ENCODE data around the gene HGS.

Gene HGS

GRCh38 chr17:81647640-81648012, 36.2 kb upstream of the HGS start:
- Histone ChIP-seq H2AFZ (ENCODE audit: low read depth, low read length) (no peak overlapping the region), H3K4me1 (ENCODE audit: insufficient read depth, low read length) (no peaks in the 10 kb centered on the region), H3K27me3 (ENCODE audit: insufficient read depth, low read length) (peaks cover 18% of the 10 kb centered on the region), H3K9me3 (ENCODE audit: low read length) (peaks cover 7% of the 10 kb centered on the region), H3K4me3 (ENCODE audit: low read length) (no peak overlapping the region), H3K36me3 (ENCODE audit: insufficient read depth, low read length) (no peaks in the 10 kb centered on the region)

DNA sequence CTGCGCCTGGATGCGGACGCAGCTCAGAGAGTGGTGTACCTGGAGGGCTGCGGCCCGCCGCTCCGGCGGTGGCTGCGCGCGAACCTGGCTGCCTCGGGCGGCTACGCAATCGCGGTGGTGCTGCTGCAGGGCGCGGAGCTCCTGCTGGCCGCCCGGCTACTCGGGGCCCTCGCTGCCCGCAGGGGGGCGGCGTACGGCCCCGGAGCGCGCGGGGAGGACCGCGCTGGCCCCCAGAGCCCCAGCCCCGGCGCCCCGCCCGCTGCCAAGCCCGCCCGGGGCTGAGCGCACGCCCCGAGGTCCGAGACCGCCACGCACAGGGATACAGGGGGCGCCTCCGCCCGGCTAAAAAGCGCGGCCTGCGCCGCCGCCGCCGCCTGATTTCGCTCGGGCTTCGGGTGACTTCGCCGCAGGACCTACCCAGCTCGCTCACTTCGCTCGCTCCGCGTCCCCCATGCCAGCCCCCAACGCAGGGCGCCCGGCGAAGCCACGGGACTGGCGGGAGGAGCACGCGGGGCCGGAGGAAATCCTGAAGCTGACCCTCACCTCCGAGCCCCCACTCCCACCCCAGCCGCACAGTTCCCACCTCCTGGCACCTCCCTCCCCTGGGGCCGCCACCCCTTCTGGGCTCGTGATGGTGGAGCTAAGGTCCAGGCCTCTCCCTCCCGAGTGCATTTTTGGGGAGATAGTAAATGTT, 35.7 kb upstream of the HGS start:
- Histone ChIP-seq H3K27me3 (ENCODE audit: insufficient read depth, low read length) (peaks cover 18% of the 10 kb centered on the region), H2AFZ (ENCODE audit: low read depth, low read length) (no peak overlapping the region), H3K9me3 (ENCODE audit: low read length) (peaks cover 7% of the 10 kb centered on the region), H3K4me1 (ENCODE audit: insufficient read depth, low read length) (no peaks in the 10 kb centered on the region), H3K36me3 (ENCODE audit: insufficient read depth, low read length) (no peaks in the 10 kb centered on the region), H3K4me3 (ENCODE audit: low read length) (no peak overlapping the region)

- H3K36me3 ChIP-seq (ENCODE audit: insufficient read depth, low read length) = no peaks in the 10 kb centered on the region
- H3K9me3 ChIP-seq (ENCODE audit: low read length) = peaks cover 7% of the 10 kb centered on the region
- no peak overlapping the region for H3K4me3 ChIP-seq (ENCODE audit: low read length)
- H3K27me3 ChIP-seq (ENCODE audit: insufficient read depth, low read length) = peaks cover 18% of the 10 kb centered on the region
- H2AFZ ChIP-seq (ENCODE audit: low read depth, low read length) = no peak overlapping the region
- no peaks in the 10 kb centered on the region for H3K4me1 ChIP-seq (ENCODE audit: insufficient read depth, low read length)
Observed at GRCh38 chr17:81648707-81649085, 35.1 kb upstream of the HGS start.

GRCh38 chr17:81650951-81651350, 32.9 kb upstream of the HGS start:
- Histone ChIP-seq H3K27me3 (ENCODE audit: insufficient read depth, low read length) (peaks cover 18% of the 10 kb centered on the region), H2AFZ (ENCODE audit: low read depth, low read length) (no peak overlapping the region), H3K9me3 (ENCODE audit: low read length) (peaks cover 7% of the 10 kb centered on the region), H3K4me1 (ENCODE audit: insufficient read depth, low read length) (no peaks in the 10 kb centered on the region), H3K4me3 (ENCODE audit: low read length) (no peak overlapping the region), H3K36me3 (ENCODE audit: insufficient read depth, low read length) (no peaks in the 10 kb centered on the region)

- Histone ChIP-seq H3K4me1 (ENCODE audit: insufficient read depth, low read length) (no peaks in the 10 kb centered on the region), H3K4me3 (ENCODE audit: low read length) (no peak overlapping the region)
Observed at GRCh38 chr17:81651692-81652091, 32.1 kb upstream of the HGS start.

DNA sequence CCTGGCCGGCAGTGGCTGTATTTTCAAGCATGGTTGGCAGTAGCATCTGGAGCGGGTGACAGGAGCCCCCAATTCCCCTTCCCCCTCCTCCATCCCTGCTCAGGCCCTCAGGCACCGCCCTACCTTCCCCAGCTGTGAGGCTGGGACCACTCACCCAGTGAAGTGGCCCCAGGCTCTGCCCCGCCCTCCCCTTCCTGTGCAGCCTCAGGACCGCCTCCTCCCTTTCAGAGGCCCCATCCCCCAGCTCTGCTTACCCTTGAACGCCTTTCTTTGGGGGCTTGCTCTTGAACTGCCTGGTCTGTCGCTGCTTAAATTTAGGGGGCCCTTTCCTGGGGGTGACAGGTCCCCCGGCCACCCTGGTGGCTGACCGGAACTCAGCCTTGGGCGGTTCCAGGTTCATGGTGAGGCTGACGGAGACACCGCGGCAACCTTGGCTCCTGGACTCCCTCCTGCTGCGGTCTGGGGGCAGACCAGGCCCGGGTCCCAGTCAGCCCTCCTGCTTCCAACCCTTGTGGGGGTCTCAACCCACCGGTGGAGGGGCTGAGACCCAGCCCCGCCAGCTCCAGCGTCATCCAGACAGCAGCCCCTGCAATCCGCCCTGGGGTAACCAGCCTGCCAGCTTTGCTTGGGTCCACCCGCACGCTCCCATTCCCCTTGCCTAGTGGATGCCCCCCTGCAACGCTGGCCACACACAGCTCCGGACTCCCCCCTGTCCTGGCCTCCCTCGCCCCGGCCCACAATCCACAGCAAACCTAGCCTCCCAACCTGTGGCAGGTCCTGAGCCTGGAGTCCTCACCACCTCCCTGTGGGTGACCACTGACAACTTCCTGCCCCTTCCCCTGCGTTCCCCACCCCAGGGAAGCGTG, 30.7 kb upstream of the HGS start:
- peaks cover 3% of the 10 kb centered on the region for H3K9me3 ChIP-seq (ENCODE audit: low read length)
- H3K4me1 ChIP-seq (ENCODE audit: insufficient read depth, low read length) = no peaks in the 10 kb centered on the region
- H3K27me3 ChIP-seq (ENCODE audit: insufficient read depth, low read length) = peaks cover 6% of the 10 kb centered on the region

More at GRCh38 chr17:81651692-81652091, 32.1 kb upstream of the HGS start:
- peaks cover 17% of the 10 kb centered on the region for H3K27me3 ChIP-seq (ENCODE audit: insufficient read depth, low read length)
- H3K36me3 ChIP-seq (ENCODE audit: insufficient read depth, low read length) = no peaks in the 10 kb centered on the region
- H2AFZ ChIP-seq (ENCODE audit: low read depth, low read length) = no peak overlapping the region
- H3K9me3 ChIP-seq (ENCODE audit: low read length) = peaks cover 7% of the 10 kb centered on the region

GRCh38 chr17:81655378-81656117, 28.3 kb upstream of the HGS start:
- no peaks in the 10 kb centered on the region for H3K4me1 ChIP-seq (ENCODE audit: insufficient read depth, low read length)
- H3K27me3 ChIP-seq (ENCODE audit: insufficient read depth, low read length) = no peaks in the 10 kb centered on the region
- H3K4me3 ChIP-seq (ENCODE audit: low read length) = no peak overlapping the region
- H2AFZ ChIP-seq (ENCODE audit: low read depth, low read length) = no peak overlapping the region
- H3K36me3 ChIP-seq (ENCODE audit: insufficient read depth, low read length) = no peaks in the 10 kb centered on the region
- no peaks in the 10 kb centered on the region for H3K9me3 ChIP-seq (ENCODE audit: low read length)

More for the DNA sequence above, 30.7 kb upstream of the HGS start:
- no peaks in the 10 kb centered on the region for H3K36me3 ChIP-seq (ENCODE audit: insufficient read depth, low read length)
- no peak overlapping the region for H2AFZ ChIP-seq (ENCODE audit: low read depth, low read length)
- no peak overlapping the region for H3K4me3 ChIP-seq (ENCODE audit: low read length)

GRCh38 chr17:81656118-81656743, 27.6 kb upstream of the HGS start, which contains the start of gene PDE6G:
Gene PDE6G, minus strand, starts transcription at chr17:81656542. Its CDS starts 3,237 bp downstream, at chr17:81653305.
- no peak within 1 kb of the TSS for H2AFZ ChIP-seq (ENCODE audit: low read depth, low read length)
- no peaks in the 10 kb centered on the region for H3K4me1 ChIP-seq (ENCODE audit: insufficient read depth, low read length)
- H3K27me3 ChIP-seq (ENCODE audit: insufficient read depth, low read length) = no peaks in the 10 kb centered on the region
- no peak within 1 kb of the TSS for H3K4me3 ChIP-seq (ENCODE audit: low read length)
- H3K36me3 ChIP-seq (ENCODE audit: insufficient read depth, low read length) = no peaks in the 10 kb centered on the region
- no peaks in the 10 kb centered on the region for H3K9me3 ChIP-seq (ENCODE audit: low read length)

DNA sequence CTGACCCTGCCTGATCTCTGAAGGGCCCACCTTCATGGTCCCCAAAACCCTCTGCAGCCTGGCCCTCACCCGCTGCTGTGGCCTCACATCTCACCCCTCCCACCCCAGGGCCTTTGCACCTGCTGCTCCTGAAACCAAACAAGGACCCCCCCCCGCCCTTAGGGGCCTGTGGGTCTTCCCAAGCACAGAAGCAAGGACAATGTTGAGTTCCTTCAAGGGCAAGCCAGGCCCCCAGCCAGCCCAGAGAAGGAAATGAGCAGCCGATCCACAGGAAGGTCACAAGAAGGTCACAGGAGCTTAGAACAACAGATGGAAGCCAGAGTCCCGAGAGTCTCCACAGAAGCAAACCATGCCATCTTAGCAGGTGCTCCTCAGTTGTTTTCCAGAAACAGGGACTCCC, 27.0 kb upstream of the HGS start:
- Histone ChIP-seq H3K4me3 (ENCODE audit: low read length) (no peak overlapping the region), H2AFZ (ENCODE audit: low read depth, low read length) (no peak overlapping the region), H3K9me3 (ENCODE audit: low read length) (no peaks in the 10 kb centered on the region), H3K36me3 (ENCODE audit: insufficient read depth, low read length) (no peaks in the 10 kb centered on the region), H3K27me3 (ENCODE audit: insufficient read depth, low read length) (no peaks in the 10 kb centered on the region), H3K4me1 (ENCODE audit: insufficient read depth, low read length) (no peaks in the 10 kb centered on the region)

DNA sequence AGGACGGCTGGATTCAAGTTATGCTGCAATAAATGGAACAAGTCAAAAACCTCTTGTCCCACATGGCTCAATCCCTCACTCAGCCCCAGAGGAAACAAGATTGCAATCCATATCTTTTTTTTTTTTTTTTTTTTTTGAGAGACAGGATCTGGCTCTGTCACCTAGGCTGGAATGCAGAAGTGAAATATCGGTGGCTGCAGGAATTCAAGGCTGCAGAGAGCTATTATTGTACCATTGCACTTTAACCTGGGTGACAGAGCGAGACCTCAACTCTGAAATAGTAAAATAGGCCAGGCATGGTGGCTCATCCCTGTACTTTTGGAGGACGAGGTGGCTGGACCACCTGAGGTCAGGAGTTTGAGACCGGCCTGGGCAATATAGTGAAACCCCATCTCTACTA, 24.8 kb upstream of the HGS start:
- H2AFZ ChIP-seq (ENCODE audit: low read depth, low read length) = no peak overlapping the region
- H3K9me3 ChIP-seq (ENCODE audit: low read length) = no peaks in the 10 kb centered on the region
- no peaks in the 10 kb centered on the region for H3K4me1 ChIP-seq (ENCODE audit: insufficient read depth, low read length)
- H3K27me3 ChIP-seq (ENCODE audit: insufficient read depth, low read length) = no peaks in the 10 kb centered on the region
- no peak overlapping the region for H3K4me3 ChIP-seq (ENCODE audit: low read length)
- peaks cover 1% of the 10 kb centered on the region for H3K36me3 ChIP-seq (ENCODE audit: insufficient read depth, low read length)

DNA sequence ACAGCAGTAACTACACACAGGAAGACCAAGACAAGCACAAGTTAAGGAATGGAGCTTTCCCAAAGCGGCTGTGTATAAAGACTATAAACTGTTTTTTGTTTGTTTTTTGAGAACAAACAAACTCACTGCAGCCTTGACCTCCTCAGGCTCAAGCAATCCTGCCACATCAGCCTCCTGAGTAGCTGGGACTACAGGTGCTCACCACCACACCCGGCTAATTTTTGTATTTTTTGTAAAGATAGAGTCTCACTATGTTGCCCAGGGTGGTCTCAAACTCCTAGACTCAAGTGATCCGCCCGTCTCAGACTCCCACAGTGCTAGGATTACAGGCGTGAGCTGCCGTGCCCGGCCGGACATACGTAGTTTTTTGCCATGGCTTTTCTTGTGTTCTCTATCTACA, 23.4 kb upstream of the HGS start:
- peaks cover under 1% of the 10 kb centered on the region for H3K4me1 ChIP-seq (ENCODE audit: insufficient read depth, low read length)
- H3K4me3 ChIP-seq (ENCODE audit: low read length) = no peak overlapping the region
- H2AFZ ChIP-seq (ENCODE audit: low read depth, low read length) = no peak overlapping the region
- H3K9me3 ChIP-seq (ENCODE audit: low read length) = no peaks in the 10 kb centered on the region
- H3K27me3 ChIP-seq (ENCODE audit: insufficient read depth, low read length) = no peaks in the 10 kb centered on the region
- H3K36me3 ChIP-seq (ENCODE audit: insufficient read depth, low read length) = peaks cover 4% of the 10 kb centered on the region

- Histone ChIP-seq H2AFZ (ENCODE audit: low read depth, low read length) (no peak overlapping the region), H3K27me3 (ENCODE audit: insufficient read depth, low read length) (no peaks in the 10 kb centered on the region), H3K36me3 (ENCODE audit: insufficient read depth, low read length) (peaks cover 4% of the 10 kb centered on the region), H3K4me3 (ENCODE audit: low read length) (no peak overlapping the region), H3K9me3 (ENCODE audit: low read length) (no peaks in the 10 kb centered on the region), H3K4me1 (ENCODE audit: insufficient read depth, low read length) (peaks cover 8% of the 10 kb centered on the region)
Observed at GRCh38 chr17:81662002-81662401, 21.8 kb upstream of the HGS start.
